GM19035 (cell line): ENCODE measurements around the gene TBC1D5.

Experiments
- ATAC-seq: cut with Tn5 transposase; IDR thresholded peaks from one replicate; pipeline ENCODE4 v1.9.1; 2021; ENCODE audit not compliant: unreplicated experiment

TBC1D5 gene

DNA sequence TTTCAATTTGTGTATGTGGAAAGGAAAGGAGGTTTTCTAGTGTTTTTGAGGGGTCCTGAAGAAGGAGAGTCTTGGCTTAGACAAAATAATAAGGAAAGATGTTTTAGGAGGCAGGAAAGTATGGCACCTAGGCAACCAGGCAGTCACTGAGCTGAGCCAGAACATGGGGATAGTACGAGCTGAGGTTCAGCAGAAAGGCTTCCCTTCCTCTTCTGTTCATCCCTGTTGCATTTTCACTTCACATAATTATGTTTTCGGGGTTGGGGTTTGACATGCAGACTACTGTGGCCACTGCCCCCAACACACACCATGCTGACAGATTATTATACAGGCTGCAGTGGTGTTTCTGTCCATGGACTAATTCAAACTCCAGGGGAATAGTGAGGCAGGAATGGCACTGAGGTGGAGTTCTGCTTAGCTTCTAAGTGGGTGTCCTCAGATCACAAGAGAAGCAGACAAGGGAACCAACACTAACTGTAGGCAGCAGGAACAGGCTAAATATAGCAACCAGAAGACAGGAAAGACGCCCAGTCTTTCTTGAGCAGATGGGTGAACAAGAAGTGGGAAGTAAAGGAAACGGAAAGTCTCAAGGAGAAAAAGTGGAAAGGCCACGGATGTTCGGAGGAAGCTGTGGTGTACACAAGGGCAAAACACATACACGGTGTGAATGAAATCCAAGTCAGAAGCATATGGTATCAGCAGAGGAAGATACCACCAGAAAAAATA lies 551.9 kb downstream of the TBC1D5 start:
- ATAC-seq, result no peak

DNA sequence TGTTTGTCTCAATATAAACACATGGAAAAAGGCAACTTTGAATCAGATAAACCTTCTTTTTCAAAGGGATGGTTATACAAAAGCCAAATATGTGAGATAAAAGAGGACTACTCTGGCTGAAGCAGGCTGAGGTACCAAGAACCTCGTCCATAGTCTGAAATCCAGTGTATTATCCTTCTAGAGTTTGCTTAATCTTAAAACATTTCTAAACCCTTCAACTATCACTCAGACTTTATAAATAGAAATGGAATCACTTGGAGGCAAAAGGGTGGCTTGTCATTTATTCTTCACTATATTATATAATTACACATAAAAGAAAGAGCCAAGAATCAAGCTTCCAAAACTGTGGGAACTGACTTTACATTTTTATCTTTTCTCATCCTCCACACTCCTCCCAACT lies 554.1 kb downstream of the TBC1D5 start:
- no peak for ATAC-seq

DNA sequence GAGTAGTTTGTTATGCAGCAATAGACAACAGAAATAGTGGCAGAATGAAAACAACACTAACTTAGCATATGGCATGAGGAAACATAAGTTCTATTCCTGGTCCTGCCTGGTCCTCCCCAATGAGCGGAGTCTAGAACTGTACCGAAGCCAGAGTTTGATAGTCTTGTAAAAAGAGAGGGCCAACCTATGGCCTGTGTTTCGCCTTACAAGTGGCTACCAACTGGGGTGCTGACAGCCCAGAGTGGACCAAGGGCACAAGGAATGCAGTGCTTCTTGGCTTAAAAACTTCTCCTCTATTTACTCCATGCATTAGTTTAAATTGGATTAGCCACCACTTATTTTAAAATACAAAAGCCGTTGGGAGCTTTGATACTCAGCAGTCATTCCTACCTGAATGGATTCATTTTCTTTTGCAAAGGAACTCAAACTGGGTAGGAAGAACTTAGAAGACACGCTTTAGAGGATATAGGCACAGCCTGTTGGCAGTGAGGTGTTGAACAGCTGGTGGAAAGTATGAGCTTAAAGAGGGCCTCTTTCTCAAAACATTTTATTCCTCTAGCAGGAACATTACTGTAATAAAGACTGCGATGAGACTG lies 554.7 kb downstream of the TBC1D5 start:
- no peak for ATAC-seq

DNA sequence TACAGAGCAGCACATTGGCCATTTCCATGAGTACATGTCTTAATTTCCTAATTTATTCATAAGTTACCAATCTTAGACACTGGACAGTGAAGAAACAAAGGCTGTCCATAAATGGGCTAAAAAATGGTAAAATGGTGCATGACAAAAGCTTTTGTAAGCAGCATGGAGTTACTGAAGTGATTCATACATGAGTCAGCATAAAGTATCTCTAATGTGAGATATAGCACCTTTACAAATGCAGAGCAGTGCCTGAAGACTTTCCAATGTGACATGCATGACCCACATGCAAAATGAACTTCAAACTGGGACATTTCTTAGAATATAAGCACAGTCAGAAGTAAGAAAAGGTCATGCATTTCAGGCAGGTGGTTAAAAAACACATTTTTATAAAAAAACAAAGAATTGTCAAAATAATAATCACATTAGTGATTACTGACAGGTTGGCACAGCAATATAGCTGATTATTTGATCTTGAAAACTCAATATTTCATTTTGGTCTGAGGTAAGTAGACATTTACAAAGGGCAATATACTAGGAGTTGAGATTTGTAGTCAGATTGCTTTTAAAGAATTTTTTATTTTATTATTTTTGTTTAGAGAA lies 558.4 kb downstream of the TBC1D5 start:
- ATAC-seq, result no peak

DNA sequence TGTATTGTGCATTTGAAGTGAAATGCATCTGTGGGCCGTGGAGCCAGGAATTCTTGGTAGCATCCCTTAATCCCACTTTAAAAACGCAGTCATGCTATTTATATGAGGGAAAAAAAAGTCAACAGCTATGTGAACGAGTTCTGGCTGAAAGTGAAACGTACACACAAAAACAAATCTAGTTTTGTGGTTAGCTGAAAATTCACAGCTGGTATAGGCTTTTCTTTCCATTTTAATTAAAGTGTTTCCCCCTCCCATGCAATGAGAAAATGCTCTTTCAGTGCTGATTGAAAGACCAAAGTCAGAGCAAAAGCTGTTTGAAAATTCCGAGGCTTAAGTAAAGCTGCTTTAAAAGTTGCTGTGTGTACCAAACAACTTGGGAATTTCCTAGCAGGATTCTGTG lies 560.3 kb downstream of the TBC1D5 start:
- ATAC-seq, result peak; percentile 77

DNA sequence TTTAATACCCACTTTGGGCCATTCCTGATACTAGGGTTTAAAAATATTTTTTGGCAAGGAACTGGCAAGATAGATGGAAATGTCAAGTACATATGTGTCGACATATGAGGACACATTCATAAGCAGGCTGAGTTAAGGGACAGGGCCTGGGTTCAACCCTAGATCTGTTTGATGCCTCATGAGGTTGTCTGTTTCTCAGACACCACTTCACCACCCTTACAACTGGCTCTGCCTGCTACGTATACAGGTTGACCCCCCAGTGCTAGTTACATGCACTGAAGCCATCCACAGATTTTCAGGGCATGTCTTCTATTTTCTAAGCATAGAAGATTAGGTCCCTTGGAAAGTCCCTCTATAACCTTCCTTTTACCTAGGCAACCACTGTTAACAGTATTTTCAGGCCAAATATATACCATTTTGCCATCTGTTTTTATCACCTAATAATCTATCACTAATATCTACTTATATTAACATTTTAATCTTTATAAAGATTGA lies 561.0 kb downstream of the TBC1D5 start:
- ATAC-seq, result no peak

DNA sequence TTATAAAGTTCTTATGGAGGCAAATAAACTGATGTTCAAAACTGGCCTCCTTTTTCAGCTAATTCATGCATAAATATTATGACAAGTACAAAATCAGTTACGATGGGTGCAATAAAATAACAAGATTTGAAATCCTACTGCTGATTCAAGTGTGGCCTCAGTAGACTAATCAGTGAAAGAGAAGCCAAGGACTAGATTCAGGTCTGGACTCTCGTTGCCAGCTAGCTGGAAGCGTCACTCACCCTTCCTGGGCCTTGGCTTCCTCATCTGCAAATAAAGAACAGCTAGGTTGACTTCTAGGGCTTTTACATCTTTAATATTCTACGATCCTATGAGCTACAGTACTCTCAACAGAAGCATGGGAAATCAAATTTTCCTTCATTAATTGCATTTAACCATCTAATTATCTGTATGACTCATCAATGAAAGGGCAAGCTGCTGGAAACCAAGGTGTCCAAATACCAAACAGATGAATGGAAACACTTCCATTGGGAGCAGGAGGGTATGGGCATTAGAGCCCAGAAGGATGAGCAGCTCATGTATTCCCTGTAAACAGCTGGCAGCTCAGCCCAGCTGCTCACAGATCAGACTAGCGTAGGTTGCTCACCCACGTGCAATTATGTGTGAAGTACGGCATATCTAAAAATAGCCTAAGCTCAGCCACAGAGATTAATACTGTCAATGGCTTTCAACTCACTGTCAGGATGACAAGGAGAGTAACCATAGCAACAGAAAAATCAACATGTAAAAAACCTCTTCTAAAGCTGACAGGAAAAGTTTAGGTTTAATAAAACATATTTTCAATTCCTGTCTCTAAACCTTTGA lies 562.8 kb downstream of the TBC1D5 start:
- no peak for ATAC-seq

DNA sequence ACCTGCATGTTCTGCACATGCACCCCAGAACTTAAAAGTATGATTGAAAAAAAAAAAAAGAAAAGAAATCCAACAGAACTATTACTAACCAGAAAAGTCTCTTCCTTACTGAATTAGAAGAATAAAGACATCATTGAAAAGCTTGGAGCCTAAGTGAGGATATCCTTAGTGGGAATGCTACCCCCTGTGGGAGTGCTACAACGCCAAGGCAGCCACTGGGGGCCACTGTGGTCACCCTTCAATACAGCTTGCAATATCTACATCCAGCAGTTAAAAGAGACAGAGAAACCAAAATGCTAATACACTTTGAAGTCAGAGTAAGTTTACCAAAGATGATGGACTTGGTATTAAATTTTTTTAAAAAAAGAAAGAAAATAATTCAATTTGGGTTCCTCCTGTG lies 565.7 kb downstream of the TBC1D5 start:
- ATAC-seq, result no peak

DNA sequence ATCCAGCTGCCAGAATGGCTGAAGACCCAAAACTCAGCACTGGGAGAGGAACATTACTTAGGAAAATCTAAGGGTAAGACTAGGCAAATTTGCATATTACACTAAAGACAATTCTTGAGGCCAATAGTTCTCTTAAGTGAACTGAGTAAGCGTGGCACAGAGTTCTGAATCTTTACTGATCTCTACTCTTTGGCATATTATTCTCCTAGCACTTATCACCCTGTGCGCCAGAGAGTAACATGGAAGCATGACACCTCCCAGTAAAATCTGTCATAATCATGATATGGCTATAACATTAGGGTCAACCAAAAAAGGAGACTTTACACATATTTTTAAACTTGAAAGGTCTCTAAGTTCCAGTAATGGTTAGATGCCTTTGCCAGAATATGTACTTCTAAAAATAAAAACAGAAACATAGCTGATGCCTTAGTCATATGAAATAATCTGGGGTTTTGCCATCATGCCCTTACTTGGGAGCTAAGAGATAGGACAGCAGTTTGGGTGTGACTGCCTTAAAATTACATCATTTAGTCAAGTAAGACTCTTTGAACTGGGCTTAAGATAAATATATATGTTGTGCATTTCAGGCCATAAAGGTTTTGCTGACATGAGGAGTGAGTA lies 567.1 kb downstream of the TBC1D5 start:
- no peak for ATAC-seq

DNA sequence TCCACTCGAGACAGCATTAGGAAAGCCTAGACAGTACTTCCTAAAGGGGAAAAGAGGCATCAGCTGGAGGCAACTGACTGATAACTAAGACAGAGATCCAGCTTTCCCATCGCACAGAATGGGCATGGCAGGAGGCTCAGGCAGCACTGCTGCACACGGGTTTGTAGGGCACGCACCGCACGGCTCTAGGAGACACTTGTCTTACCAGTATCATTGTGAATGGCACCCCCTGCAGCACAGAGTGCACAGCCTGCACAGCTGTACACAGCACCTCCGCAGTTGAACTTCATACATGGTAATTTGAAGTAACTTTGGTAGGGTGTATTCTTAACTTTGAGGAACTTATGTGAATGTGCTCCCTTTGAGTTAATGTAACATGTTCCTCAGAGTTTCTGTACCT lies 576.1 kb downstream of the TBC1D5 start:
- no peak for ATAC-seq

DNA sequence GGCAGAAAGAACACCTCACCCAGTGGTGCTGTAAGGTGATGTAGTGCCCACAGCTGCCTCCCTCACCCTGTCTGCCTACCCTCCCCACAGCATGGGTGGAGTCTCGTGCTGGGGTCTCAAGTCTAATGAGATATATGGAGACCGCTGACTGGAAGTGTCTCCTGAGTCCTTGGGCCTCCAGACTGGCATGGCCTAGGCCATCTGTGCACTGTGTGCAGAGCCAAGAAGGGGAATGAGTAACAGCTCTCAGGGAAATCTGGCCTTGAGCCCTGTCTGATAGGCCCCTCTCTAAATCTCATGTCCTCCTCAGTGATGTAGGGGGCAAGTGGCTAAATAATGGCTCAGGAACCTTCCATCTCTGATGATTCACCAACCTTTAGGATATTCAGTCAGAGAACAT lies 580.3 kb downstream of the TBC1D5 start:
- ATAC-seq, result no peak

DNA sequence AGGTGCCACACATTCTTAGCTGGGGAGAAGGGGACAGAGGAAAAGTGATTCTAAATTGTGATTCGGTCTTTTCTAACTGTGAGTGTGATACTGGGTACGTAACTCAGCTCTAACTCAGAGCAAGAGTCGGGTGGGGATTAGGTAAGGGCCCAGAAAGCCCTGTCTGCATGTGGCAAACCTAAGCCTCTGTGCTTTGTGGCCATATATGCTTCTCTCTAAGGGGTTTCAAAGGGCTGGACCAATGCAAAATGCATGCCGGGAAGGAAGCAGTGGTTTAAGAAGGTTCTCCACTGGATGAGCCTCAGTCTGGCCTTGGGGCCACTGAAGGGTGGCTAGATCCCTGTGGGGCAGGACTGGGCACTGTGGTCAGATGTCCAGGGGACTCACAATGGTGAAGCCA lies 581.8 kb downstream of the TBC1D5 start:
- no peak for ATAC-seq

DNA sequence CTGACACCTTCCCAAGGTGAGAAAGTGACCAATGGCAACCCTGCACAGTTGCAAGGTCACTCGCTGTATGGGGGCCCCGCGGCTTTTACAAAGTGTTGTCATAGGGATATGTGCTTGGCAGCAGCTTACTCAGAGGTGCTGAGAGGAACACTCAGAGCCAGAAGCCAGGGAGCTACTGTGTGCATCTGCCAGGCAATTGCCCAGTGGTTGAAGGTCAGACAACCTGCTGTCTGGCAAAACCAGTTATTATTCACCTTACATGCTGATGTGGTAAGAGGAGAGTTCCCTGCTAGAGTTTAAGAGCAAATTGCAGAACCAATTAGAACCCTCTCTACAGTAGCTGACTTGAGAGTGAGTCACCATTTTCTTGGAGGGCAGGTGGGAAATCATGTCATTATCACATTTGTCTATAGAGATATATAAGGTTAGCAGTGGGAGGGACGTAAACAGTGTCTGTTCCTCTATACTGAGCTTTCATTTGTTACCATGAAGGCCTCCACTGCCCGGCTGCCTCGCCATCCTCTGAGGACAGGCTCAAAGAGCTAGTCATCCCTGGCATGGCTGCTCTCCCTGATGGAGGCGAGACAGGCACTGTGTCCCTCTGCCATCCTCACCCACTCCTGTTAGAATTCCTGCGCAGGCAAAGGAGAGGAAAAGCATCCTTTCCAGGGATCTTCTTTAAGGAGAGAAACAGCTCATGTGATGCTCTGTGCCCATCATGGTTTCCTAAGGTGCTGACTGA lies 583.3 kb downstream of the TBC1D5 start:
- no peak for ATAC-seq

DNA sequence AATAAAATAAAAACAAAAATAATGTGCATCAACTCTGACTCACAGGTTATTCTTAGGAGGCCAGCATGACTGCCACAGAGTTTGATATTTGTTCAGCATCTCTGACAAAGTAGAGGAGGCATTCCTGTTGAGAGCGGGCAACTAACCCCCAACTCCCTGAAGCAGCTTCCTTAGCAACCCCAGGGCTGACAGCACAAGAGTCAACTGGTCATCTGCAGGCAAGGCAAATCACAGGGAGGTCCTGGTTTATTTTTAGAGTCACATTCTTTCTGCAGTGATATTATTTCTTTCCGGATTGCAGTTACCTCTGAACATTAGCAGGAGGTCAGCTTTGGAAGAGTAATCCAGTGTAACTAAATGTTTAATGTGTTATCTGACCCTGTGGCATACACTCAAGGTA lies 584.7 kb downstream of the TBC1D5 start:
- ATAC-seq, result no peak

DNA sequence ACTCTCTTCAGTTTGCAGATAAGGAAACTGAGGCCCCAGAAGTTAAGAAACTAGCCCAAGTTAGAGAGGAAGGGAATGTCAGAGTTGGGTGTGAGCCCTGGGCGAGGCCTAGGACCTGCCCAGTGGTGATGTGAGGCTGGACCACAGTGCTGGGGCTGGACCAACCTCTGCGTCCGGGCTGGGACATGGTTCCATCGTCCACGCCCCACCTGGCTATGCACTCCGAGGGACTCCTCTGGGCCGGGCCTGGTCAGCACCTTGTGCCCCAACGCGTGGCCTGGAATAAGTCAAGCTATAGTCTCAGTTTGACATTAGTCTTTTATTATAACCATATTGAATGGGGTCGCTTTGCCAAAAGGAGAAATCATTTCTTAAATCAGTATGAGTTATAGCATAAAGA lies 585.6 kb downstream of the TBC1D5 start:
- ATAC-seq, result no peak

DNA sequence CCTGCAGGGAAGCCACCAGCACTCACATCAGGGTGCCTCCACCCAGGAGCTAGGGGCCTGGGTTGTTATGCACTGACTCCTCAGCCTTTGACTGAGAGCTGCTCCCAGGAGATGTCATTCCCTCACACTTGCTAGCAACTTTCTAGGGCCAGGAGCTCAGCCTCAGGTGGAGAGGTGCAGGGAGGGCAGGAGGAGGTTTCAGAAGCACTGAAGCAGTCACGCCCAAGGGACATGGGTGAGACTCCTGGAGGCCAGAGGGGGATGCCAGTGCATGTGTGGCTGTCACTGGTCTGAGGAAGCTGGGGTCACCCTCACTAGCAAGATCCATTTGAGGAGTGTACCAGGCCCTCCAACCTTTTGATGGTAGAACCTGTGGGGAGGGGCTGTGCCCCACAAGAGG lies 586.5 kb downstream of the TBC1D5 start:
- ATAC-seq, result no peak

DNA sequence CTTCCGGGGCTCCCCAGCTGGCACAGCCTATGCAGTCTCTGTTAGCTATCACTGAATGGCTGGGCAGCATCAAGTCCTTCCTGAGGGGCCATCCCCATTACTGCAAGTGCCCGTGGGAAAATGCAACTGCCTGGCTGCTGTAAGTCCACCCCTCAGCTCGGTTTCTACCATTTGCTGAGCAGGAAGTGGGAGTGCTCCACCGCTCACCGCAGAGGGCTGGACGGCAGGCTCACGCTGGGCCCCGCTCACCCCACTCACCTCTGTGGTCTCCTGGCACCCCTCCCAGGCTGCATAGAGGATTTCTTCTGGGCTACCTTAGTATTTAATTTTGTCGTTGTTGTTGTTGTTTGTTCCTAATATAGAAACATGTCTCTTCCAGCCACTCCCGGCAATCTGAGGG lies 587.5 kb downstream of the TBC1D5 start:
- no peak for ATAC-seq

DNA sequence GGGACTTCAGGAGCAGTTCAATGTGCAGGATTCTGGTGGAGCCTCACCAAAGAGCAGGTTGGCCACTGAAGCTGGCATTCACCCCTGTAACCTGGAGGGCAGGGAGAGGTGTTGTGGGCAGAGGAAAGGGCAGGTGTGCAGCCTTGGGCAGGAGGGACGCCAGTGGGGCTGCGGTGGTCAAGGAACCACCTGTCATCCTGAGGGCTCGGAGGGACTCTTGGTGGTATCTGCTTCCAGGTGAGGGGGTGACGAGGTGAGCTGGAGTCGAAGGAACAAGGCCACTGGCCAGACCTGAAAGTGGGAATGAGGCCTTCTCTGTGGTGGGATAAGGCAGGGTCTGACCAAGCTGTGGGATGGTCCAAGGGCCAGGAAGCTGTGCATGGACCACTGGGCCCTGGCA lies 588.2 kb downstream of the TBC1D5 start:
- no peak for ATAC-seq

DNA sequence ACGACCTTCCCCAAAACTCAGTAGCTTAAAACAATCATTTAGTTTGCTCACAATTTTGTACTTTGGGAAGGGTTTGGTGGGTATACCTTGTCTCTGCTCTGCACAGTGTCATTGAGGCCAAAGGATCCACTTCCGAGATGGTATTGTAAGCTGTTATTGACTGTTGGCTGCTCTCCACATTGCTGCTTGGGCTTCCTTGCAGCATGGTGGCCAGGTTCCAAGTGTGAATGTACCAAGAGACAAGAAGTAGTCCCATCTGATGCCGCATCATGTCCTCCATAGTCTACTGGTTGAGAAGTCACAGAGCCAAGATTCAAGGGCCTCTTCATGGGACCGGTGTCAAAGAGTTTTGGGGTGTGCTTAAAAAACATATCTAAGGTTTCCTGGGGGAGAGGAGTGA lies 589.2 kb downstream of the TBC1D5 start:
- no peak for ATAC-seq

DNA sequence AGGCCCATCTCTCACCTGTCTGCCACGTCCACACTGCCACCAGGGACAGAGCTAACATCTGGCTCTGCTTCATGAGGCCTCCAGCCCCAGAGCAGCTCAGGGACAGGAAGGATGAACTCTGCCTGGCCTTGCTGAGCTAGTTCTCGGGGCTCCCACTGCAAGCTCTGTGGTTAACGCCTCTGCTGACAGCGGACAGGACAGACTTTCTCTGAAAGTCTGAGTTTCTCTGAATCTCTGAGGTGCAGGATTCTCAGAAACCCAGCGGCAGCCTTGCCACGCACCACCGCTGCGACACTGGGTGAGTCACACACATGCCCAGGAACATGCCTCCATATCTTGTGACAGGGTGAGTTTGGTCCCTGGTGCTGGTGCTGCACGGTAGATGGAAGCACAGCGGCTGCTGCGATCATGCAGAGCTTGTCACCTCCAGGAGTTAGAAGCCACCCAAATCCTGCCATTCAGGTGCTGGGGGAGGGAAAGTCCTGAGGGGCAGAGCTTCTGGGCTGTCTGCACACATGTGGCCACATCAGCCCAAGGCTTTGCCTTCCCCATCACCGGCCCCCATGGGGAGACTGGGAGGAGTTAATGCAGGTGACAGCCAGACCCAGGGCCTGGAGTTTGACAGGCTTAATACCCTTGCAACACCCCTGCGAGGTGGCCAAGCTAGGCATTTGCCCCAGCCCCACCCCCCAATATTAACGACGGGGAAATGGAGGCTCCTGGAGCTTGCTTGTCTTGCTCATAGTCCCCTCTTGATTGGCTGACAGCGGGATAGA lies 590.6 kb downstream of the TBC1D5 start:
- peak; percentile 96 for ATAC-seq
